ENCODE measurements around the gene MAP4. TPM values are rescaled to one million over a fixed set of nuclear protein-coding genes. Genes with fewer than 3 reads are reported as not detected.

The MAP4 gene
- total and polyA plus RNA-seq, 2 donors (not counting 3 experiments of a cell fraction or from before 2014, with no cell fraction given), result 121 to 290 TPM

- TF ChIP-seq CTCF (IDR thresholded peaks at IDR 0.05; ENCODE audit: extremely low read depth in 1 of 2, insufficient read depth in 1 of 2, low read depth in 1 of 2, low read length in 2 of 2) (no peak), MAX (IDR thresholded peaks at IDR 0.05; ENCODE audit: insufficient read depth, insufficient read length) (no peak), FOS (IDR thresholded peaks at IDR 0.05; ENCODE audit: borderline replicate concordance, insufficient read depth, low read length) (no peak), POLR2A (IDR thresholded peaks at IDR 0.05; ENCODE audit: low read depth, low read length) (no peak), EZH2 (IDR thresholded peaks at IDR 0.05; ENCODE audit: borderline replicate concordance, low read depth, low read length, severe bottlenecking) (no peak), GATA2 (IDR thresholded peaks at IDR 0.05; ENCODE audit: insufficient read depth, insufficient read length, low read depth, low read length) (no peak), JUN (IDR thresholded peaks at IDR 0.05; ENCODE audit: borderline replicate concordance, insufficient read depth, insufficient read length, low read depth) (no peak), POLR2AphosphoS5 (IDR thresholded peaks at IDR 0.05; ENCODE audit: insufficient read depth, low read depth, low read length) (no peak)
- H3K4me1 ChIP-seq (ENCODE audit: control insufficient read depth, extremely low read depth, insufficient read depth, low read length), result no peaks in the 10 kb centered on the region
- H3K9me1 ChIP-seq (replicated peaks; ENCODE audit: control insufficient read depth, extremely low read depth, insufficient read depth, low read length), result no peaks in the 10 kb centered on the region
- H3K27me3 ChIP-seq (ENCODE audit: control insufficient read depth in 2 of 2, insufficient read depth in 2 of 2, low read length in 2 of 2), result no peaks in the 10 kb centered on the region
- CTCF ChIA-PET, result interaction anchor here (0.6 to 2.1 kb wide), 2 partner anchors 17 to 309 kb away, joined by 3 to 9 read pairs; no protein-coding TSS in a partner anchor
- no peaks in the 10 kb centered on the region for H3K9me3 ChIP-seq (replicated peaks; ENCODE audit: control insufficient read depth, insufficient read depth, low read length)
- no peak for FAIRE-seq
- POLR2A ChIA-PET, result no interaction called here
- H3K4me2 ChIP-seq (ENCODE audit: insufficient read depth, low read length), result no peak overlapping the region
- dilution Hi-C loops (cut with MboI; ENCODE audit: extremely low pct_ligation_motif_present, low sequenced_read_pairs), result no loop called here
- intact Hi-C loops (cut with micrococcal nuclease), result no loop called here
- H3K4me3 ChIP-seq (replicated peaks in 1 of 3; ENCODE audit: insufficient read depth in 1 of 3, low read depth in 1 of 3, low read length in 3 of 3), result no peak overlapping the region
- no peak for DNase-seq (ENCODE audit: low read depth, low spot score)
- peaks cover 8% of the 10 kb centered on the region for H3K79me2 ChIP-seq (ENCODE audit: control insufficient read depth, insufficient read depth, low read length)
- H2AFZ ChIP-seq (ENCODE audit: low read depth, low read length), result no peak overlapping the region
- H3K27ac ChIP-seq (ENCODE audit: insufficient read depth, low read depth, low read length), result no peak overlapping the region
- no peak overlapping the region for H3K9ac ChIP-seq (replicated peaks; ENCODE audit: extremely low read depth, insufficient read depth, low read length)
- H3K36me3 ChIP-seq (ENCODE audit: control insufficient read depth in 2 of 2, extremely low read depth in 1 of 2, insufficient read depth in 2 of 2, low read length in 2 of 2), result peaks cover 22 to 58% of the 10 kb centered on the region in 2 experiments
- H4K20me1 ChIP-seq (replicated peaks; ENCODE audit: control insufficient read depth, extremely low read depth, insufficient read depth, low read length), result no peaks in the 10 kb centered on the region
- BruUV-seq (replicated peaks), result no TSS peak
These were observed 174.3 kb downstream of the MAP4 start for GRCh38 chr3:47841786-47842349.

Measured in endothelial cell of umbilical vein (primary cell).